Upper lobe of left lung (tissue), 4 donors: Measurements from ENCODE around the gene C16orf95.

Experiments used
- POLR2A ChIP-seq, 4 donors: fragments of 450-650 bp; IDR thresholded peaks; one replicate each; pipeline ENCODE4 v1.5.1; 2016 to 2017; ENCODE audit warnings: antibody characterized with exemption in 4 of 4, mild to moderate bottlenecking in 2 of 4
- TF ChIP-seq, protein P1 (sequence below), 6 experiments: fragments of 450-650 bp in 4 of 6; fragments of 200-600 bp in 2 of 6; sonication (generic) in 2 of 6; IDR thresholded peaks; one replicate each; pipeline ENCODE4 v1.5.1; 2016 to 2019; ENCODE audit warnings: antibody characterized with exemption in 6 of 6

DNA sequence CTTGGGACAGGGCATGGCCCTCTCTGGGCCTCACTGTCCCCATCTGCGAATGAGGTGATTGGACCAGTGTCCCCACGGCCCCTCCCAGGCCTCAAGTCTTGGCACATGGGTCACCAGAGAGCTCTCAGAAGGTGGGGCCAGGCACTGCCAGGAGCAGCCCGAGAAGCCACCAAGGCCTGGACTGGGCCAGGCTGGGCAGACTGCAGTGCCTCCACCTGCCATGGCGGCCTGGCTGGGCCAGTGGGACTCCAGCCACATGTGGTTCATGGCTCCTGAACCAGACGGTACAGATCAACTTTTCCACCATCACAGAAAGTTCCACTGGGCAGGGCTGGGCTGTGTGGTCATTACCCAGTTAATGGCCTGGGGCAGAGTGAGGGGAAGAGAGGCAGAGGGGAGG is 19.8 kb downstream of the C16orf95 start:
- TF ChIP-seq, protein P1, sequence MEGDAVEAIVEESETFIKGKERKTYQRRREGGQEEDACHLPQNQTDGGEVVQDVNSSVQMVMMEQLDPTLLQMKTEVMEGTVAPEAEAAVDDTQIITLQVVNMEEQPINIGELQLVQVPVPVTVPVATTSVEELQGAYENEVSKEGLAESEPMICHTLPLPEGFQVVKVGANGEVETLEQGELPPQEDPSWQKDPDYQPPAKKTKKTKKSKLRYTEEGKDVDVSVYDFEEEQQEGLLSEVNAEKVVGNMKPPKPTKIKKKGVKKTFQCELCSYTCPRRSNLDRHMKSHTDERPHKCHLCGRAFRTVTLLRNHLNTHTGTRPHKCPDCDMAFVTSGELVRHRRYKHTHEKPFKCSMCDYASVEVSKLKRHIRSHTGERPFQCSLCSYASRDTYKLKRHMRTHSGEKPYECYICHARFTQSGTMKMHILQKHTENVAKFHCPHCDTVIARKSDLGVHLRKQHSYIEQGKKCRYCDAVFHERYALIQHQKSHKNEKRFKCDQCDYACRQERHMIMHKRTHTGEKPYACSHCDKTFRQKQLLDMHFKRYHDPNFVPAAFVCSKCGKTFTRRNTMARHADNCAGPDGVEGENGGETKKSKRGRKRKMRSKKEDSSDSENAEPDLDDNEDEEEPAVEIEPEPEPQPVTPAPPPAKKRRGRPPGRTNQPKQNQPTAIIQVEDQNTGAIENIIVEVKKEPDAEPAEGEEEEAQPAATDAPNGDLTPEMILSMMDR (IDR thresholded peaks at IDR 0.05): no peak
- no peak for TF ChIP-seq POLR2A (IDR thresholded peaks at IDR 0.05)
